ENCODE data around the gene MAGEF1. TPM values are rescaled to one million over a fixed set of nuclear protein-coding genes. Genes with fewer than 3 reads are reported as not detected.
"Not testable (repeated sequence)": the region's sequence is repeated elsewhere in the genome, so short reads cannot be mapped to it uniquely, and the experiment has no call there.

The MAGEF1 gene
- total RNA-seq, 3 donors from 2014 or later (not counting 1 experiment from before 2014, with no cell fraction given), result 8.1 to 12.6 (median 11.4) TPM

- DNase-seq (no peak), ATAC-seq (no peak)
- intact Hi-C loops (cut with micrococcal nuclease), result no loop called here
- Mint-ChIP-seq H3K27me3 (ENCODE audit: low read depth in 2 of 2) (peaks cover 10 to 20% of the 10 kb centered on the region in 2 donors), H3K36me3 (no peaks in the 10 kb centered on the region), H3K4me1 (no peaks in the 10 kb centered on the region), H3K9me3 (no peaks in the 10 kb centered on the region), H3K27ac (no peak overlapping the region), H3K4me3 (no peak overlapping the region)
- no peaks in the 10 kb centered on the region for H3K9me3 ChIP-seq (ENCODE audit: control insufficient read depth, insufficient read depth, low read length)
- no peaks in the 10 kb centered on the region for H3K36me3 ChIP-seq (ENCODE audit: control insufficient read depth, insufficient read depth, low read length)
- H3K4me1 ChIP-seq (ENCODE audit: control insufficient read depth, insufficient read depth, low read length), result no peaks in the 10 kb centered on the region
- no peak overlapping the region for H3K4me3 ChIP-seq (ENCODE audit: low read length)
- no peak overlapping the region for H3K27ac ChIP-seq (ENCODE audit: low read length)
- H3K27me3 ChIP-seq (ENCODE audit: control insufficient read depth, insufficient read depth, low read length), result no peaks in the 10 kb centered on the region
- TF ChIP-seq CTCF (IDR thresholded peaks at IDR 0.05), result no peak
- 79% methylated on average over 4 of the region's 4 CpGs for WGBS (ENCODE audit: insufficient coverage)
These were observed 21.3 kb upstream of the MAGEF1 start for GRCh38 chr3:184733181-184733580.

GRCh38 chr3:184731786-184732537, 20.1 kb upstream of the MAGEF1 start:
- Mint-ChIP-seq H3K4me3 (no peak overlapping the region), H3K4me1 (no peaks in the 10 kb centered on the region), H3K9me3 (no peaks in the 10 kb centered on the region), H3K27me3 (ENCODE audit: low read depth in 2 of 2) (peaks cover 16 to 24% of the 10 kb centered on the region in 2 donors), H3K27ac (no peak overlapping the region), H3K36me3 (no peaks in the 10 kb centered on the region)
- H3K36me3 ChIP-seq (ENCODE audit: control insufficient read depth, insufficient read depth, low read length), result no peaks in the 10 kb centered on the region
- WGBS (ENCODE audit: insufficient coverage), result 96% methylated on average over 9 of the region's 11 CpGs
- H3K27me3 ChIP-seq (ENCODE audit: control insufficient read depth, insufficient read depth, low read length), result no peaks in the 10 kb centered on the region
- ATAC-seq (no peak), DNase-seq (no peak)
- no peak overlapping the region for H3K27ac ChIP-seq (ENCODE audit: low read length)
- no peaks in the 10 kb centered on the region for H3K9me3 ChIP-seq (ENCODE audit: control insufficient read depth, insufficient read depth, low read length)
- no peaks in the 10 kb centered on the region for H3K4me1 ChIP-seq (ENCODE audit: control insufficient read depth, insufficient read depth, low read length)
- no peak overlapping the region for H3K4me3 ChIP-seq (ENCODE audit: low read length)
- no peak for TF ChIP-seq CTCF (IDR thresholded peaks at IDR 0.05)
- intact Hi-C loops (cut with micrococcal nuclease), result no loop called here

GRCh38 chr3:184730924-184731323, 19.1 kb upstream of the MAGEF1 start:
- no peaks in the 10 kb centered on the region for H3K9me3 ChIP-seq (ENCODE audit: control insufficient read depth, insufficient read depth, low read length)
- peaks cover 26 to 28% of the 10 kb centered on the region in 2 donors for H3K27me3 Mint-ChIP-seq (ENCODE audit: low read depth in 2 of 2)
- no peaks in the 10 kb centered on the region for H3K4me1 ChIP-seq (ENCODE audit: control insufficient read depth, insufficient read depth, low read length)
- no peak for TF ChIP-seq CTCF (IDR thresholded peaks at IDR 0.05)
- no peaks in the 10 kb centered on the region for H3K36me3 Mint-ChIP-seq
- H3K4me3 ChIP-seq (ENCODE audit: low read length), result no peak overlapping the region
- 84% methylated on average over 2 of the region's 2 CpGs for WGBS (ENCODE audit: insufficient coverage)
- intact Hi-C loops (cut with micrococcal nuclease), result no loop called here
- no peak overlapping the region for H3K27ac Mint-ChIP-seq
- H3K27me3 ChIP-seq (ENCODE audit: control insufficient read depth, insufficient read depth, low read length), result no peaks in the 10 kb centered on the region
- H3K27ac ChIP-seq (ENCODE audit: low read length), result no peak overlapping the region
- no peaks in the 10 kb centered on the region for H3K36me3 ChIP-seq (ENCODE audit: control insufficient read depth, insufficient read depth, low read length)
- H3K9me3 Mint-ChIP-seq, result no peaks in the 10 kb centered on the region
- H3K4me1 Mint-ChIP-seq, result no peaks in the 10 kb centered on the region
- no peak overlapping the region for H3K4me3 Mint-ChIP-seq
- no peak for ATAC-seq
- no peak for DNase-seq

GRCh38 chr3:184729154-184729553, 17.3 kb upstream of the MAGEF1 start:
- H3K27ac ChIP-seq (ENCODE audit: low read length); H3K27ac Mint-ChIP-seq; H3K27me3 ChIP-seq (ENCODE audit: control insufficient read depth, insufficient read depth, low read length); intact Hi-C loops (cut with micrococcal nuclease); H3K36me3 ChIP-seq (ENCODE audit: control insufficient read depth, insufficient read depth, low read length); H3K4me3 Mint-ChIP-seq; H3K4me1 Mint-ChIP-seq; ATAC-seq; H3K36me3 Mint-ChIP-seq; H3K4me3 ChIP-seq (ENCODE audit: low read length); H3K9me3 Mint-ChIP-seq; H3K9me3 ChIP-seq (ENCODE audit: control insufficient read depth, insufficient read depth, low read length); DNase-seq; H3K4me1 ChIP-seq (ENCODE audit: control insufficient read depth, insufficient read depth, low read length): not testable (repeated sequence)
- WGBS (ENCODE audit: insufficient coverage), result 95% methylated on average over 14 of the region's 14 CpGs
- peaks cover 27 to 29% of the 10 kb centered on the region in 2 donors for H3K27me3 Mint-ChIP-seq (ENCODE audit: low read depth in 2 of 2)
